HG03442 (cell line): ENCODE measurements around the gene UBALD1.

Experiments
- ATAC-seq: cut with Tn5 transposase; IDR thresholded peaks from one replicate; pipeline ENCODE4 v1.9.1; 2021; ENCODE audit warnings: mild to moderate bottlenecking, moderate library complexity; ENCODE audit not compliant: unreplicated experiment

Gene UBALD1

GRCh38 chr16:4616047-4616811, 1.5 kb upstream of the UBALD1 start:
- ATAC-seq: peak; percentile 74

- no peak for ATAC-seq
Measured at GRCh38 chr16:4615384-4616046, 827 bp upstream of the UBALD1 start.

- ATAC-seq: no peak
Measured at GRCh38 chr16:4613636-4614570, 785 bp downstream of the UBALD1 start.

DNA sequence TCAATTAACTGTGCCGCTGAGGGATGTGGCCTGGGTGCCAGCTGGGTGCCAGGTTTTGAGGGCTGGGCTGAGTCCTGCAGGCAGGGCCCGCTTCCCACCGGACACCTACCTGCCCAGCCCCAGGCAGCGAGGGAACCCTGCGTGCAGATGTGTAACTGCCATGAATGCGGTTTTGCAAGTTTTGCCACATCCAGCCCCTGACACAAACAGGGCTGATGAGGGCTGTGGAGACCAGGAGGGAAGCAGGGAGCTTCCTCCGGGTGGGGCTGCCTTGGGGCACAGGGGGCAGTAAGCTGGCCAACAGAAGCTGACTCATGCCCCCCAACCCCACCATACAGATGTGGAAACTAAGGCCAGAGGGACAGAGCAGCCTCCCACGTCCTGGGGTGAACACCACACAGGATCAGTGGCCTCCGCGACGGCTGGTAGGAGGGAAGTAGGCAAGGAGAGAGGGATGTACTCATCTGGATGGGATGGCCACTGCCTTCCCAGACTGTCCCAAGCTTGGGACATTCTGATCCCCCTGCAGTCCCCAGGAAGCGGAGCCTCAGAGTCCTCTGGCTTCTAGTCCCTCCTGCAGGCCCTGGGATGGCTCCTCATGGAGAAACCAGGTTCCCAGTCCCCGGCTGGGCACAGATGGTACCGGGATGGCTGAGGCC, 1.6 kb downstream of the UBALD1 start:
- no peak for ATAC-seq

- no peak for ATAC-seq
Measured at GRCh38 chr16:4612474-4612931, 2.2 kb downstream of the UBALD1 start.

- ATAC-seq: no peak
Measured at GRCh38 chr16:4611337-4612021, 3.2 kb downstream of the UBALD1 start.

- no peak for ATAC-seq
Measured at GRCh38 chr16:4610011-4611005, 4.4 kb downstream of the UBALD1 start.

GRCh38 chr16:4609200-4610010, 5.3 kb downstream of the UBALD1 start:
- no peak for ATAC-seq

- no peak for ATAC-seq
Measured at GRCh38 chr16:4608704-4608980, 6.0 kb downstream of the UBALD1 start.

DNA sequence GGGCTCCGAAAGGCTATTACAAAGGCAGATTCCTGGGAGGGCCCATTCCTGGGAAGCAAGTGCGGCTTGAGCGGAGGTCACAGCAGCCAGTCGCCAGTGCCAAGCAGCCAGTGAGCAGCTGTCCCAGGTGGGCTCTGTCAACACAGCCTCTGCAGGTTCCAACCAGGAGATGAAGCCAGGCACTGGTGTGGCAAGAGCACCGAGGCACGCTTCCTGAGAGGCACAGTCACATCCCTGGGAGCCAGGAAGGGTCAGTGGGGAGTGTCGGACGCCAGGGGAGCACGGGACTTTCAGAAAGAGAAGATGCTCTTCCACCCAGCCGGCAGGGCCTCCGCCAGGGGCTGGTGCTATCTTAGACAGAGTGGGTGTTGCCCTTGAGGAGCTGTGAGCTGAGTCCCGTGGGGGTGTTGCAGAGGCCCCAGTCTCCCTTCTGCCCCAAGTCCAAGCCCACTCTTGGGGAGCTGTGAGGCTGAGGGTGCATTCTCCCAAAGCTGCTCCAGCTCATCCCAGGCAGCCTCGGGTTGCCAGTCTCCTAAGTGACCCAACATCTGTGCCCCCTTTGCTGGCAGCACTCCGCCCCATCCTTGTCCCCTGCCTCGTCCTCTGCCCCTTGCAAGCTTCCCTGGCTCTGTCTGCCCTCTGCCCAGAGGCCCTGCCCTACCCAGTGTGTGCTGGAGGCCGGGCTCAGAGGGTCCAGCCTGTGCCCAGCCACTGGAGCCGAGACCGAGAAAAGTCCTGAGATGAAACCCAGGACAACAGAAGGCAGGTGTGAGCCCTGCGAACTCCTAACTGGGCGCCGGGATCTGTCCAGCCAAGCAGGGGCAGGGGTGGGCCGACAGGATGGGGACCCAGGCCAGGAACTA, 6.6 kb downstream of the UBALD1 start:
- ATAC-seq: no peak

- no peak for ATAC-seq
Measured at GRCh38 chr16:4606354-4606753, 8.3 kb downstream of the UBALD1 start.

DNA sequence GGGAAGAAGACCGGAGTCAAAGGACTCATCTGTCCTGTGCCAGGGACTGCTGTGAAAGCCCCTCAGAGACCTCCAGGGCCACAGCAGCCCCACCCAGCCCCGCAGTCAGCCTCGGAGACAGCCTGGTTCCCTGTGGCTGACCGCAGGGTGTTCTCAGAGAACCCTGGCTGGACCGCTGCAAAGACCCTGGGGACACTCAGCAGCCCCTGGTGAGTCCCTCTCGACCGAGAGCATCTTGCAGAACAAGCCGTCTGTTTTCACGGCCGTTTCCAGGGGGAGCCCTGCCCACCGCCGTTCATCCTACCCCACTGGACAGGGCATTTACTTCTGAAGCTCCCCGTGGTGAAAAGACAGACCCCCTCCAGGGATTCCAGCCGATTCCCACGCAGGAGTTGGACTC, 10.3 kb downstream of the UBALD1 start:
- no peak for ATAC-seq

DNA sequence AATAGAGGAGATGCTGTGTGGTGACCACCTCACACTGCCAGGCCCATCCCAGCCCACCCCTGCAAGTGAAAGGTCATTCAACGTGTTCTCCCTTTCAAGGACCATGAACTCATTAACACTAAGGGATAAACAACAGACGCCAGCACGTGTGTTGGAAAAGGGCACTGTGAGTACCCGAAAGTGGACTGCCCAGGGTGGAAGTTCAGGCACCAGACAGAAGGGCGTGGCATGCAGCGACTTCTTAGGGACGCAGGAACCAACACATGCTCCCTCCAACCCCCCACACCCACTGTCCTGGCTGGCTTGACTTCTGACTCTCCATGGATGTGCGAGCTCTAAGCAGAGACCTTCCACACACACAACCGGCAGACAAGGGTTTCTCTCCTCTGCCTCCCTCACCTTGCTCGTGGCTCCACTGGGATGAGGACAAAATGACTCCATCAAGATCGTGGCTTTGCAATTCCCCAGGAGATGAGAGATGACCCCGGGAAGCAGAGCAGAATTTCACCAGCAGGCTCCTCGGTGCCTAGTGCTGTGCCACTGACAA, 11.0 kb downstream of the UBALD1 start:
- ATAC-seq: no peak

GRCh38 chr16:4602331-4602730, 12.4 kb downstream of the UBALD1 start:
- ATAC-seq: no peak

DNA sequence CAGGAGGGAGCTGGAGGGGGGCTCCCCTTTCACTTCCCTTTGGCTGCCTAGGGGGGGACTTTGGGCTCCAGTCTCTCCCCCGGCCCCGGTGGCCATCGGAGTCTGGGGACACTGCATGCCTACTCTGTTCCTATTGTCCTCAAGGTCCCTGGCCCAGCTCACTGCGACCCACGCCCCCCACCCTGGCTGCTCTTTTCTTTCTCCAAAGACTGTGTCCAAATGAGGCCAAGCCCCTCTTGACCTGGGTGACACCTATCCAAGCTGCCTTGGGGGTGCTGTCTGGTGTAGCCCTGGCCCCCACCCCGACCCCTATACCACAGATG, 12.9 kb downstream of the UBALD1 start:
- no peak for ATAC-seq

GRCh38 chr16:4601036-4601863, 13.4 kb downstream of the UBALD1 start:
- ATAC-seq: no peak

GRCh38 chr16:4599545-4599944, 15.1 kb downstream of the UBALD1 start:
- ATAC-seq: no peak
